CD1c-positive myeloid dendritic cell (primary cell): Measurements from ENCODE around the gene LAMB4.
A peak's percentile ranks its signal among the peaks of the same experiment; 100 is the strongest.

ENCODE experiments used
- DNase-seq: peaks from one replicate; pipeline ENCODE4 v3.0.0-alpha.2; 2016; ENCODE audit errors: extremely low spot score

The LAMB4 gene

GRCh38 chr7:108109221-108109908 is 20.8 kb downstream of the LAMB4 start:
- DNase-seq, result peak; percentile 16

- no peak for DNase-seq
These were observed 22.0 kb downstream of the LAMB4 start for GRCh38 chr7:108108131-108108530.

GRCh38 chr7:108104324-108104723 is 25.8 kb downstream of the LAMB4 start:
- no peak for DNase-seq

GRCh38 chr7:108103558-108104298 is 26.4 kb downstream of the LAMB4 start:
- no peak for DNase-seq

DNA sequence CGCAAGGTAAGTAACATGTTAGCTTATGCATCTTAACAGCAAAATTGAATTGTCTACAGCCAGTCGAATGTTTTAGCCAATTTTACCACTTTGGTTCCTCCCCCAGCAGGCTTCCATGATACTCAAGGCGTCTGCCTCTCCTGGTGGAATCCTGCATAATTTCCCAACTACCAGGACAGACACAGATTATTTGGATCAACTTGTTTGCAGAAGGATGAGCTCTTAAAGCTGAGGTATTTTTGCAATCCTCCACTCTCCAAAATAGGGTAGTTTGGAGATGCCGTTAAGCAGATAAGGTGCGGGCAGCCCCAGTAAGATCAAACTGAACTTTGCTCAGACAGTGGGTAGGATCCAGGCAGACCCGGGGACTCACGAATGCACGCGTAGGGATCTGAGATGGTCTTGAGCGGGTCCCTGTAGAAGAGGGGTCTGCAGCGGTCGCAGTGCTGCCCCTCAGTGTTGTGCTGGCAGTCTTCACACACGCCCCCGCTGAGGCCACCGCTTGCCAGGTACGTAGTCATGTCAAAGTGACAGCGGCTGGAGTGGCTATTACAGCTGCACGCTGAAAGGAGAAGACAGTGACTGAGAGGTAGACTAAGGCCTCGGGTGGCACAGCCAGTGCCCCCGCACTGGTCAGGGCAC is 27.4 kb downstream of the LAMB4 start:
- no peak for DNase-seq

DNA sequence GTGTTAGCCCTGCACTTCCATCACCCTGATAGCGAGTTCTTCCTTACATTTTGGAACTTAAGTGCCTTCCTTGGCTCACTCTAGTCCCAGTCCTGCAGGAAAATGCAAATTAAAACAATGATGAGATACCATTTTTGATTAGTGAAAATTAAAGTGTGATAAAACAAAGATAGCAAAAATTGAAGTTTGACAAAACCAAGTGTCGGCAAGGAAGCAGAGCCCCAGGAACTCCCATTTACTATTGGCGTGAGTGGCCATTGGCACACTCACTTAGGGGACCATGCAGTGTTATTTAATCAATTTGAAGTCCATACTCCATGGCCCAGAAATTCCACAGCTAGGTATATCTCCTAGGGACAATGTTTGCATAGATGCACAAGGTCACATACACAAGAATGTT is 28.4 kb downstream of the LAMB4 start:
- no peak for DNase-seq

DNA sequence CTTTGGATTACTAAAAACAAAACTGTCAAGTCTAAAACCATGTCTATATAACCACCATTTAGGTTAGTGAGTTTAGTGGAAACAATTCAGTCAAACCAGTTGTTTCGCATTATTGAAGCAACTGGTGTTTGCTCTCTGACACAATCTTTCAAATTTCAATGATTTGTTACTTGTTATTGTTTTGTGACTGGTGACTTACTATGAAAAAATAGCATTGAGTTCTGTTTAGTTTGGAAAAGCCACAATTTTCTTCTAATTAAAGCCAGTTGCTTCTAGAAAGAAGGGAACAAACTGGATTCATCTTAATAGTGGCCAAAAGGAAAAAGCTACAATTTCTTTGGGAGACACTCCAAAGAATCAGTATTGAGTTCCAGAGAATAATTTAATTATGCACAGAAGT is 30.4 kb downstream of the LAMB4 start:
- no peak for DNase-seq

DNA sequence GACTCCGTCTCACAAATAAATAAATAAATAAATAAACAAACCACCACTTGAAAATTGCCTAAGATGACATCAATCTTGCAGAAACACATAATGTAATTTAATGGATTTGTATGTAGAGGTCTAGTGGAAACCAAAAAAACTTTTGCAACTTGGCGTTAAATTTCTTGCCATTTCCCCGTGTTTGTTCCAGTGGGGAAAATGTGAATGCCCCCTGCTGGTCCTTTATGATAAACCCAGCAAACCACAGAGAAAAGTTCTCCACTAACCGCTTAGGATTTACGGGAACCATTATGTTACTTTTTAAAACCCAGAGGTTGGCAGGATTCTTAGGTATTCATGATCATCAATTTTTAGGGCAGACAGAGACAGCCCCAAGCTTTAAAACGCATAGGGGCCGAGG is 32.5 kb downstream of the LAMB4 start:
- no peak for DNase-seq

GRCh38 chr7:108096996-108097395 is 33.2 kb downstream of the LAMB4 start:
- DNase-seq, result no peak

GRCh38 chr7:108094933-108095710 is 35.0 kb downstream of the LAMB4 start:
- DNase-seq, result no peak

GRCh38 chr7:108094346-108094745 is 35.8 kb downstream of the LAMB4 start:
- DNase-seq, result no peak

GRCh38 chr7:108093851-108094331 is 36.3 kb downstream of the LAMB4 start:
- DNase-seq, result no peak

DNA sequence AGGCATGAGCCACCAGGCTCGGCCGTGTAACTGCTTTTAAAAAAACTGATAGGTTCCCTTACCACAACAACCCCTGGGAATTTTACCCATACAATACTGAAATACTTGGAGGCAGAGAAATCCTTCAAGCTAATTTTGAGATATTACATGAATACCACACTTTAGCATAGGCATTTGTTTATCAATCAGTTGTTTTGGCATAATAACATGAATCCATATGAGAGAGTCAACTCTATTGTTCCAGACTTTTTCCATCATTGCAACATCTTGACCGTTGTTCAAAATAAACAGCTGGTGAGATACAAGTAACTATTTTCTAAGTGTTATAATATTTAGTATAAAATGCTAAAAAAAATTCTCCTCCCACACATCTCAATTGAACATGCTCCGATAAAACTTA is 36.8 kb downstream of the LAMB4 start:
- no peak for DNase-seq

DNA sequence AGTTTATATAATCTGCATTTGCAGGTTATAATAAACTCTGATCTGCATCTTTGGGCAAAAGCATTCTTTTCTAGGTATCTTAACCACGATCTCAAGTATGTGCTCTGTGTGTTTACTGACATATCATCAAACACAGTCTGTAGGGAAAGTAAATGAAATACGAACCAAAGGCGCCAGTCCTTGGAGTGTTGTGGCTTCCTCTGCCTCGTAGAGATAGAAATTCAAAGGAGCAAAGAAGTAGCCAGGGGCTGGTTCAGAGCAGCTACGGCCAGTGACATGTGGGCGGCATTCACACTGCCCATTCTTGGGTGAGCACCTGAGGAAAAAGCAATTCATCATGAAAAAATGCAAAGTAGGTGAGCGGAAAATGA is 38.7 kb downstream of the LAMB4 start:
- DNase-seq, result no peak

DNA sequence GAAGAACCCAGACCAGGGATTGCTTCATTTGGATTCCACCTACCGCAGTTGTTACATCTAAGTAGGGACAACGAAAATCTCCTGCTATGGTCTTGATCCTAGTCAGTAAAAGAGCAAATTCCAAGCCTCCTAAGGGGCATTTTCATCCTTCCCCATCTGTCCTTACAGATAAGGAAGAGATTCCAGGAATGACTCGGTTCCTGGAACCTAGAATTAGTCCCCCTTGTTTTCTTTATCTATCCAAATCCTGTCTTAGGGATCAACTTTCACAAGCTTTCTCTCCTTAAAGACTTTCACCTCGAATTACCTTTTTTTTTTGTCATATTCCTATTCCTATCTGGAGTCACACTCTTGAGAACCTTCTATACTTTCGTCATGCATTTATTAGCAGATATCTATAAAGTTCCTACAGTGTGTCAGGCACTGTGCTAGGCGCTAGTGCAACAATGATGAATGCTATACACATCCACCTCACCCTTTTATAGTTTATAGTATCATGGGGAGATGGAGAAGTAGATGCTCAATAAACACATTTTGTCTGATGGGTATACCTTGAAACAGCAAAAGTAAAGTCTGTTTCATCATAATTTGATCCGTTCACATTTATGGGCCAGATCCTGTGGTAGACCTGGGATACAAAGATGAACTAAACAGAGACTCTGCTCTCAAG is 39.2 kb downstream of the LAMB4 start:
- DNase-seq, result no peak

GRCh38 chr7:108089381-108089780 is 40.8 kb downstream of the LAMB4 start:
- no peak for DNase-seq

DNA sequence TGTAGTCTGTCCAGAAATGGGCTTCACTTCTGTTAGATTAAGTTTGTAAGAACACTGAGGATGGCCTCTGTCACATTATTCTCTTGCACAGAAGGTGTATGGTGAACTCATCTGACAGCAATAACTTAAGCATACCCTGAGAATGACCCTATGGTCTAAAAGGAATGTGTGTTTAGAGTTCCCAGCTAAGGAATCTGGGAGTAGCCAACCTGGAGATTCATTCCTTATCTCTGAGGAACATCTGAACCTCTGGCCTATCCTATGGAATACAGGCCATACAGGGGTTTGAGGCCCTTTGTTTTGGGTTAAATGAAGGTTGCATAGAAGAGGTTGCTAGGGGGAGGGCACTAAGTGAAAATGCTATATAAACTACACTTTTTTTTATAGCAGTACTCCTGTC is 41.4 kb downstream of the LAMB4 start:
- no peak for DNase-seq

DNA sequence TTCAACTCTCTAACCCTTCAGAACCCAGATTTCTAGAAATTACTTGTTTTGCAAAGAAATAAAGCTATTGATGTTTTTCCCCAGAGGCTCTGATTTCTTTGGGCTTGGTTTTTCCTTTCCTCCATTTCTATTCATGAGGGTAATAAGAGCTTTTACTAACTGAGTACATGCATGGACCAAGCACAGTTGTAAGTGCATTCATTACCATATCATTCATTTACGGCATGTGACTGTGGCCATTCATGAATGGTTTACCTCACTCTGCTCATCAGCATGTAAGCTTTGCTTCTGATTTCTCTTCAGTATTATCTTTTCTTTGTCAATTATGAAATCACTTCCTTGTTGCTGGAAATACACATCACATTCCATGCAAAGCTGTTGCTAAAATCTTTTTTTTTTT is 42.4 kb downstream of the LAMB4 start:
- no peak for DNase-seq

DNA sequence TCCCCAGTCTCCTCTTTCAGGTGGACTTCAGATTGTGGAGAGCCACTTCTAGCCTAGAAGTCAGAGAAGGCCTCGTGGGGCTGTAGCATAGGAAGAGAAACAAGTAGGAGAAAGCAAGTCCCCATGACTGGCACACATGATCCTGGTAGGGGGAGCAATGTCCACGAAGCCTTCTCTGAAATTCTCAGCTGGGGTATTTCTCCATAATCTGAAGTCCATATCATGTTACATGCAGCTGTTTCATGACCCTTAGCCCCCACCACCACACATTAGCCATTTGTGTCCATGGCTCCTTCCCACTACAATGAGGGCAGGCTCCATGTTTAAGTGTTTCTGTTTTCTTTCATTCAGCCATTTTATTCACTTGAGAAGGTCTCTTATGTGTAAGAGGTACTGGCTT is 43.2 kb downstream of the LAMB4 start:
- DNase-seq, result no peak

GRCh38 chr7:108086546-108086945 is 43.6 kb downstream of the LAMB4 start:
- DNase-seq, result no peak

GRCh38 chr7:108083980-108084379 is 46.2 kb downstream of the LAMB4 start:
- no peak for DNase-seq
